Skin of body (tissue), 2 donors: ENCODE data around the gene SLC16A3. TPM values are rescaled to one million over a fixed set of nuclear protein-coding genes. Genes with fewer than 3 reads are reported as not detected.

Experiments used
- DNase-seq: peaks from one replicate; lab custom pipeline; 2025; lab: John Stamatoyannopoulos, UW
- total RNA-seq: library from RNA; depleted of rRNA; stranded (reverse); fragments of >200 nt; gene quantifications from one replicate; pipeline ENCODE4 v1.2.3, GENCODE V29; 2014

SLC16A3 gene
- total RNA-seq, 1 donor from 2014 or later: 16.3 TPM

GRCh38 chr17:82266142-82266541 is 37.3 kb downstream of the SLC16A3 start:
- DNase-seq: no peak

- DNase-seq: peak; percentile 60
Measured at GRCh38 chr17:82267575-82268379, 38.9 kb downstream of the SLC16A3 start.

GRCh38 chr17:82269138-82269881 is 40.5 kb downstream of the SLC16A3 start:
- no peak for DNase-seq

GRCh38 chr17:82269882-82270500 is 41.1 kb downstream of the SLC16A3 start:
- no peak for DNase-seq

- no peak for DNase-seq
Measured at GRCh38 chr17:82270651-82271050, 41.8 kb downstream of the SLC16A3 start.

GRCh38 chr17:82271401-82271800 is 42.6 kb downstream of the SLC16A3 start:
- DNase-seq: no peak

GRCh38 chr17:82272495-82273326 is 43.9 kb downstream of the SLC16A3 start:
- no peak for DNase-seq

GRCh38 chr17:82273327-82274133 is 44.7 kb downstream of the SLC16A3 start, which contains the start of gene CSNK1D:
CSNK1D (minus strand) TSS chr17:82273700; CDS start chr17:82273381, 319 bp downstream.
- peak; percentile 82 for DNase-seq

GRCh38 chr17:82274134-82275020 is 45.5 kb downstream of the SLC16A3 start:
- no peak for DNase-seq

- no peak for DNase-seq
Measured at GRCh38 chr17:82275326-82275725, 46.5 kb downstream of the SLC16A3 start.

GRCh38 chr17:82276938-82277337 is 48.1 kb downstream of the SLC16A3 start:
- no peak for DNase-seq

- DNase-seq: no peak
Measured at GRCh38 chr17:82277851-82278250, 49.0 kb downstream of the SLC16A3 start.

GRCh38 chr17:82278308-82278707 is 49.5 kb downstream of the SLC16A3 start:
- DNase-seq: no peak

- no peak for DNase-seq
Measured at GRCh38 chr17:82278786-82279391, 50.0 kb downstream of the SLC16A3 start.

- DNase-seq: no peak
Measured at GRCh38 chr17:82280537-82280936, 51.7 kb downstream of the SLC16A3 start.

- DNase-seq: no peak
Measured at GRCh38 chr17:82281076-82281475, 52.2 kb downstream of the SLC16A3 start.

- DNase-seq: no peak
Measured at GRCh38 chr17:82281502-82282238, 52.8 kb downstream of the SLC16A3 start.
